H1 (cell line): ENCODE data around the gene CRYGA. TPM values are rescaled to one million over a fixed set of nuclear protein-coding genes. Genes with fewer than 3 reads are reported as not detected.

Experiments used
- polyA plus RNA-seq, 7 experiments: library from polyadenylated mRNA; depleted of rRNA in 3 of 7; stranded (reverse) in 5 of 7; unstranded in 2 of 7; fragments of >200 nt in 5 of 7; fragments of 200-250 nt in 2 of 7; gene quantifications; 1 replicate in 5 of 7; 2 replicates in 1 of 7; 4 replicates in 1 of 7; pipeline versions ENCODE4 v1.2.1 to v1.2.3, GENCODE V29; 2011 to 2013; ENCODE audit warnings: missing spikeins in 2 of 7, mixed read lengths in 2 of 7
- total RNA-seq: library from RNA; stranded (reverse); fragmentation: NEBNext Ultra II Directional; extraction: Animal tissue kit (Norgen Biotek cat#: 25700); gene quantifications from 2 replicates; pipeline ENCODE4 v1.2.1, GENCODE V29; 2021
- TF ChIP-seq, protein P1 (sequence below): fragments of 300-600 bp; sonication (generic); IDR thresholded peaks from 2 replicates; pipeline ENCODE4 v1.7.1; 2012; ENCODE audit warnings: low read length, moderate library complexity, mild to moderate bottlenecking, inconsistent platforms; ENCODE audit not compliant: insufficient replicate concordance

Gene CRYGA
- total and polyA plus RNA-seq, 2 of the 8 experiments (the other 6 are each of a cell fraction or from before 2014, with no cell fraction given) = not detected

- TF ChIP-seq, protein P1, sequence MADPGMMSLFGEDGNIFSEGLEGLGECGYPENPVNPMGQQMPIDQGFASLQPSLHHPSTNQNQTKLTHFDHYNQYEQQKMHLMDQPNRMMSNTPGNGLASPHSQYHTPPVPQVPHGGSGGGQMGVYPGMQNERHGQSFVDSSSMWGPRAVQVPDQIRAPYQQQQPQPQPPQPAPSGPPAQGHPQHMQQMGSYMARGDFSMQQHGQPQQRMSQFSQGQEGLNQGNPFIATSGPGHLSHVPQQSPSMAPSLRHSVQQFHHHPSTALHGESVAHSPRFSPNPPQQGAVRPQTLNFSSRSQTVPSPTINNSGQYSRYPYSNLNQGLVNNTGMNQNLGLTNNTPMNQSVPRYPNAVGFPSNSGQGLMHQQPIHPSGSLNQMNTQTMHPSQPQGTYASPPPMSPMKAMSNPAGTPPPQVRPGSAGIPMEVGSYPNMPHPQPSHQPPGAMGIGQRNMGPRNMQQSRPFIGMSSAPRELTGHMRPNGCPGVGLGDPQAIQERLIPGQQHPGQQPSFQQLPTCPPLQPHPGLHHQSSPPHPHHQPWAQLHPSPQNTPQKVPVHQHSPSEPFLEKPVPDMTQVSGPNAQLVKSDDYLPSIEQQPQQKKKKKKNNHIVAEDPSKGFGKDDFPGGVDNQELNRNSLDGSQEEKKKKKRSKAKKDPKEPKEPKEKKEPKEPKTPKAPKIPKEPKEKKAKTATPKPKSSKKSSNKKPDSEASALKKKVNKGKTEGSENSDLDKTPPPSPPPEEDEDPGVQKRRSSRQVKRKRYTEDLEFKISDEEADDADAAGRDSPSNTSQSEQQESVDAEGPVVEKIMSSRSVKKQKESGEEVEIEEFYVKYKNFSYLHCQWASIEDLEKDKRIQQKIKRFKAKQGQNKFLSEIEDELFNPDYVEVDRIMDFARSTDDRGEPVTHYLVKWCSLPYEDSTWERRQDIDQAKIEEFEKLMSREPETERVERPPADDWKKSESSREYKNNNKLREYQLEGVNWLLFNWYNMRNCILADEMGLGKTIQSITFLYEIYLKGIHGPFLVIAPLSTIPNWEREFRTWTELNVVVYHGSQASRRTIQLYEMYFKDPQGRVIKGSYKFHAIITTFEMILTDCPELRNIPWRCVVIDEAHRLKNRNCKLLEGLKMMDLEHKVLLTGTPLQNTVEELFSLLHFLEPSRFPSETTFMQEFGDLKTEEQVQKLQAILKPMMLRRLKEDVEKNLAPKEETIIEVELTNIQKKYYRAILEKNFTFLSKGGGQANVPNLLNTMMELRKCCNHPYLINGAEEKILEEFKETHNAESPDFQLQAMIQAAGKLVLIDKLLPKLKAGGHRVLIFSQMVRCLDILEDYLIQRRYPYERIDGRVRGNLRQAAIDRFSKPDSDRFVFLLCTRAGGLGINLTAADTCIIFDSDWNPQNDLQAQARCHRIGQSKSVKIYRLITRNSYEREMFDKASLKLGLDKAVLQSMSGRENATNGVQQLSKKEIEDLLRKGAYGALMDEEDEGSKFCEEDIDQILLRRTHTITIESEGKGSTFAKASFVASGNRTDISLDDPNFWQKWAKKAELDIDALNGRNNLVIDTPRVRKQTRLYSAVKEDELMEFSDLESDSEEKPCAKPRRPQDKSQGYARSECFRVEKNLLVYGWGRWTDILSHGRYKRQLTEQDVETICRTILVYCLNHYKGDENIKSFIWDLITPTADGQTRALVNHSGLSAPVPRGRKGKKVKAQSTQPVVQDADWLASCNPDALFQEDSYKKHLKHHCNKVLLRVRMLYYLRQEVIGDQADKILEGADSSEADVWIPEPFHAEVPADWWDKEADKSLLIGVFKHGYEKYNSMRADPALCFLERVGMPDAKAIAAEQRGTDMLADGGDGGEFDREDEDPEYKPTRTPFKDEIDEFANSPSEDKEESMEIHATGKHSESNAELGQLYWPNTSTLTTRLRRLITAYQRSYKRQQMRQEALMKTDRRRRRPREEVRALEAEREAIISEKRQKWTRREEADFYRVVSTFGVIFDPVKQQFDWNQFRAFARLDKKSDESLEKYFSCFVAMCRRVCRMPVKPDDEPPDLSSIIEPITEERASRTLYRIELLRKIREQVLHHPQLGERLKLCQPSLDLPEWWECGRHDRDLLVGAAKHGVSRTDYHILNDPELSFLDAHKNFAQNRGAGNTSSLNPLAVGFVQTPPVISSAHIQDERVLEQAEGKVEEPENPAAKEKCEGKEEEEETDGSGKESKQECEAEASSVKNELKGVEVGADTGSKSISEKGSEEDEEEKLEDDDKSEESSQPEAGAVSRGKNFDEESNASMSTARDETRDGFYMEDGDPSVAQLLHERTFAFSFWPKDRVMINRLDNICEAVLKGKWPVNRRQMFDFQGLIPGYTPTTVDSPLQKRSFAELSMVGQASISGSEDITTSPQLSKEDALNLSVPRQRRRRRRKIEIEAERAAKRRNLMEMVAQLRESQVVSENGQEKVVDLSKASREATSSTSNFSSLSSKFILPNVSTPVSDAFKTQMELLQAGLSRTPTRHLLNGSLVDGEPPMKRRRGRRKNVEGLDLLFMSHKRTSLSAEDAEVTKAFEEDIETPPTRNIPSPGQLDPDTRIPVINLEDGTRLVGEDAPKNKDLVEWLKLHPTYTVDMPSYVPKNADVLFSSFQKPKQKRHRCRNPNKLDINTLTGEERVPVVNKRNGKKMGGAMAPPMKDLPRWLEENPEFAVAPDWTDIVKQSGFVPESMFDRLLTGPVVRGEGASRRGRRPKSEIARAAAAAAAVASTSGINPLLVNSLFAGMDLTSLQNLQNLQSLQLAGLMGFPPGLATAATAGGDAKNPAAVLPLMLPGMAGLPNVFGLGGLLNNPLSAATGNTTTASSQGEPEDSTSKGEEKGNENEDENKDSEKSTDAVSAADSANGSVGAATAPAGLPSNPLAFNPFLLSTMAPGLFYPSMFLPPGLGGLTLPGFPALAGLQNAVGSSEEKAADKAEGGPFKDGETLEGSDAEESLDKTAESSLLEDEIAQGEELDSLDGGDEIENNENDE = no peak
- TF ChIP-seq, all 59 proteins: peak for 2
These were observed 15.6 kb downstream of the CRYGA start (continued) for GRCh38 chr2:208147759-208148158.
